Measurements from ENCODE around the gene PGLYRP4. TPM values are rescaled to one million over a fixed set of nuclear protein-coding genes. Genes with fewer than 3 reads are reported as not detected.

The PGLYRP4 gene
- total and polyA plus RNA-seq, 8 donors: 4.3 TPM; not detected in 7

GRCh38 chr1:153313288-153313687 lies 35.4 kb downstream of the PGLYRP4 start:
- no peak for DNase-seq
- TF ChIP-seq POLR2AphosphoS5 (IDR thresholded peaks at IDR 0.05) (no peak), POLR2A (IDR thresholded peaks at IDR 0.05) (no peak), EP300 (IDR thresholded peaks at IDR 0.05) (no peak)
- TF ChIP-seq, protein P1, sequence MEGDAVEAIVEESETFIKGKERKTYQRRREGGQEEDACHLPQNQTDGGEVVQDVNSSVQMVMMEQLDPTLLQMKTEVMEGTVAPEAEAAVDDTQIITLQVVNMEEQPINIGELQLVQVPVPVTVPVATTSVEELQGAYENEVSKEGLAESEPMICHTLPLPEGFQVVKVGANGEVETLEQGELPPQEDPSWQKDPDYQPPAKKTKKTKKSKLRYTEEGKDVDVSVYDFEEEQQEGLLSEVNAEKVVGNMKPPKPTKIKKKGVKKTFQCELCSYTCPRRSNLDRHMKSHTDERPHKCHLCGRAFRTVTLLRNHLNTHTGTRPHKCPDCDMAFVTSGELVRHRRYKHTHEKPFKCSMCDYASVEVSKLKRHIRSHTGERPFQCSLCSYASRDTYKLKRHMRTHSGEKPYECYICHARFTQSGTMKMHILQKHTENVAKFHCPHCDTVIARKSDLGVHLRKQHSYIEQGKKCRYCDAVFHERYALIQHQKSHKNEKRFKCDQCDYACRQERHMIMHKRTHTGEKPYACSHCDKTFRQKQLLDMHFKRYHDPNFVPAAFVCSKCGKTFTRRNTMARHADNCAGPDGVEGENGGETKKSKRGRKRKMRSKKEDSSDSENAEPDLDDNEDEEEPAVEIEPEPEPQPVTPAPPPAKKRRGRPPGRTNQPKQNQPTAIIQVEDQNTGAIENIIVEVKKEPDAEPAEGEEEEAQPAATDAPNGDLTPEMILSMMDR (IDR thresholded peaks at IDR 0.05): no peak
- Histone ChIP-seq H3K9me3 (peaks cover 0 to 14% (median 3%) of the 10 kb centered on the region in 4 donors), H3K27me3 (peaks cover 0 to 3% (median 0%) of the 10 kb centered on the region in 3 donors), H3K27ac (no peak overlapping the region), H3K4me1 (no peaks in the 10 kb centered on the region), H3K36me3 (no peaks in the 10 kb centered on the region), H3K4me3 (no peak overlapping the region)
- intact Hi-C loops (cut with DNase I; ENCODE audit: low total_unique reads): no loop called here
- 85 to 93% (median 92%) methylated on average over 2 of the region's 2 CpGs for WGBS, 5 donors

DNA sequence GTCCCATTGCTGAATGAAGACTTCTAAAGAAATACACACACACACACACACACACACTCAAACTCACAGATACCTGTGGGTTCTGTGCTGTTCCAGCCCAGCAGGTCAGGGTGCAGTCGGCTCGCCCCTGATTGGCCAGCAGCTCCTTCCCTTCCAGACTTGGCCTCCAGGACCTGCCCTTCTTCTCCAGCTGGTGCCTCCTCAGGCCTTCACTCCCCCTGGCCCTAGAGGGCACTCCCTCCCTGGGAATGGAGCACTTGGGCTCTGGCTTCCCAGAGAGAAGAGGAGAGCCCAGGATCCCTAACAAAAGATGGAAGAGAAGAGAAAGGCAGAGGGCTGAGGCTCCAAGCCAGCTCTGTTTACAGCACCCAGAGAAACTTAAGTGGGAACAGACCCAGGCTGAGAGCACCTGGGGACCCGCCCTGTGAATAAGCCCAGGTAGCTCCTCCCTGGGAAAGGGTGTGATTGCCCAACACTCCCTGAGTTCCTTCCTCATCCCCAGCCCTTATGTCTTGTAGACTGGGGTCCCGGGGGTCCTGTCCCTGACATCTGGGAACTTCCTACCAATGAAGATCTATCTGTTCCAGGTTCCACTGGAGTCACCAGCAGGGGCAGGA lies 36.0 kb downstream of the PGLYRP4 start, which contains the start of gene PGLYRP3:
TSS of gene PGLYRP3 (minus strand) at position 383 of the 617 bp plus-strand sequence. CDS start 2,287 bp downstream, outside the sequence.
- Histone ChIP-seq H3K36me3 (no peaks in the 10 kb centered on the region), H3K4me1 (no peaks in the 10 kb centered on the region), H3K27me3 (peaks cover 0 to 7% (median 0%) of the 10 kb centered on the region in 3 donors), H3K9me3 (peaks cover 0 to 14% (median 3%) of the 10 kb centered on the region in 4 donors), H3K4me3 (no peak within 1 kb of the TSS), H3K27ac (no peak within 1 kb of the TSS)
- 65 to 79% (median 69%) methylated on average over 4 of the region's 4 CpGs for WGBS, 5 donors
- intact Hi-C loops (cut with DNase I; ENCODE audit: low total_unique reads): no loop called here
- DNase-seq: no peak
- TF ChIP-seq POLR2A (IDR thresholded peaks at IDR 0.05) (no peak), POLR2AphosphoS5 (IDR thresholded peaks at IDR 0.05) (no peak), EP300 (IDR thresholded peaks at IDR 0.05) (no peak)
- TF ChIP-seq, protein P1 (IDR thresholded peaks at IDR 0.05): no peak

- Histone ChIP-seq H3K27ac (no peak overlapping the region), H3K36me3 (no peaks in the 10 kb centered on the region), H3K4me3 (no peak overlapping the region), H3K9me3 (peaks cover 0 to 9% (median 2%) of the 10 kb centered on the region in 4 donors), H3K27me3 (peaks cover 0 to 28% (median 0%) of the 10 kb centered on the region in 3 donors), H3K4me1 (no peaks in the 10 kb centered on the region)
- intact Hi-C loops (cut with DNase I; ENCODE audit: low total_unique reads): no loop called here
- TF ChIP-seq, protein P1 (IDR thresholded peaks at IDR 0.05): no peak
- TF ChIP-seq EP300 (IDR thresholded peaks at IDR 0.05): no peak
- no peak for TF ChIP-seq POLR2A (IDR thresholded peaks at IDR 0.05)
- TF ChIP-seq POLR2AphosphoS5 (IDR thresholded peaks at IDR 0.05): no peak
- 64 to 71% (median 69%) methylated on average over 7 of the region's 7 CpGs for WGBS, 5 donors
- no peak for DNase-seq
Measured at GRCh38 chr1:153310526-153310925, 38.1 kb downstream of the PGLYRP4 start.

GRCh38 chr1:153309441-153309840 lies 39.2 kb downstream of the PGLYRP4 start:
- H3K27me3 ChIP-seq: peaks cover 0 to 28% (median 0%) of the 10 kb centered on the region in 3 donors
- 45 to 88% (median 71%) methylated on average over 2 of the region's 2 CpGs for WGBS, 5 donors
- no peaks in the 10 kb centered on the region for H3K4me1 ChIP-seq
- intact Hi-C loops (cut with DNase I; ENCODE audit: low total_unique reads): no loop called here
- no peak overlapping the region for H3K27ac ChIP-seq
- TF ChIP-seq POLR2AphosphoS5 (IDR thresholded peaks at IDR 0.05) (no peak), POLR2A (IDR thresholded peaks at IDR 0.05) (no peak), EP300 (IDR thresholded peaks at IDR 0.05) (no peak)
- TF ChIP-seq, protein P1 (IDR thresholded peaks at IDR 0.05): no peak
- H3K36me3 ChIP-seq: no peaks in the 10 kb centered on the region
- no peak overlapping the region for H3K4me3 ChIP-seq
- H3K9me3 ChIP-seq: peaks cover 0 to 4% (median 0%) of the 10 kb centered on the region in 4 donors
- DNase-seq: no peak
